ENCODE data around the gene C3orf20.

Gene C3orf20

DNA sequence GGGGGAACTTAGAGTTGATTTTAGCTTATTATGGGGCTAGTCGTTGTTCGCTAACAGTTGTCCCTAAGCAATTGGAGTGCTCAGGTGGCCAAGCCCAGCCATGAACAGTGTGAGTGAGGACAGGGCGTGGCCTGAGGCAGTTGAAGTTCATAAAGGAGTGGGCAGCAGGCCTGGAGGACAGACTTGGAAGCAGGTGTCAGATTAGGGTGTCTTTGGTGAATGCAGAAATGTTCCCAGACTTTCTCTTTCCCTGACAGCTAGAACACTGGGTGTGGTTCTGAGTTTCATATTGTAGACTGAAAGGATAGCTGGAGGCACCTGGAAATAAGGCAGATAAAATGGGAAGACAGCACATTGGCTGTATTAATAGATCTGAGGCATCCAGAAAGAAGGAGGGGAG is 84.0 kb downstream of the C3orf20 start:
- DNase-seq (ENCODE audit: low spot score) = no peak

DNA sequence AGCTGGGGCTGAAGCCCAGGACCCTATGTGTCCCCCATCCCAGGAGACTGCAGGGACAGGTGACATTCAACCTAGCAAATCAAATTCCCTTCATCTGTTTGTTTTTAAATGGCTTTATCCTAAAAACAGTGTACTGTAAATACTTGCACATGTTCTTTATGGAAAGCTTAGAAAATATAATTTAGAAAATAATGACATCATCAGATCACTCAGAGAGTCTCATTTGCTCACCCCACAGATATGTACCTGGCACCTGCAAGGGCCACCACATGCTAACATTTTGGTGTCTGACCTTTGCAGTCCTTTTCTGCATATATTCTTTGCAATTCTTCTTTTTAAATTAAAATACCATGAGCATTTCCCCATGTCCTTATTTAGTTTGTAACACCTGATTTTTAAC is 85.2 kb downstream of the C3orf20 start:
- DNase-seq (ENCODE audit: low spot score) = no peak

DNA sequence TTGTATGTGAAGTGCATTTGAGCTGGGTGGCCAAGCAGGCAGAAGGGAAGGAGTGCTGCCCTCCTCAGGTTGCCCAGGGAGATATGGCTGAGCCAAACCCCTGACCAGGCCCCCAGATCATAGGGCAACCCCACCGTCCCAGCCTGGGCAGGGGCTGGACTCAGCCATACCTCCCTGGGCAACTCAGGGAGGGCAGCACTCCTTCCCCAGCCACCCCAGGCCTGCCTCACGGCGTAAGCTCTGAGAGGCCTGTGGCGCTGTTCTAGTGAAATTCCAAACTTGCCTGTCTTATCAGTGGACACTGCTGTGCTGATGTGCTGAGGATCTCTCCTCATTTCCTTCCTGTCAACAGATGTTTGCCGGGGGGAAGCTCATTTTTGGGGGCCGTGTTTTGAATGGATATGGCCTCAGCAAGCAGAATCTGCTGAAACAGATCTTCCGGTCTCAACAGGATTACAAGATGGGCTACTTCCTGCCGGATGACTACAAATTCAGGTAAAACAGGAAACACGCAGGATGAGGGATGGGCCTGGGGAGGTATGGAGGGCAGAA is 86.3 kb downstream of the C3orf20 start:
- no peak for DNase-seq (ENCODE audit: low spot score)

DNA sequence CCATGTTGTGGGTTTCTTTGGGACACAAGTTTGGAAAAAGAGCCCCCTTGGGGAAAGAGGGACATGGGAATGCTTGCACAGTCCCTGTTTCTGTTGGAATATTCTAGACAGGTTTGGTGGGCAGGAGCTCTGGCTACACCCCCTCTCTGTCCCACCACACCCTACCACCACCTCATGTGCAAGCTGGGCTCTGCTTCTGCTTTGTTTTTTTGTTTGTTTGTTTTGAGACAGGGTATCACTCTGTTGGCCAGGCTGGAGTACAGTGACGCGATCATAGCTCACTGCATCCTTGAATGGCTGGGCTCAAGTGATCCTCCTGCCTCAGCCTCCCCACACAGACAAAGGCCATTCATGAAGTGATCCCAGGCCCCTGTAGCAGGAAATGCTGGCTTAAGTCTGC is 86.9 kb downstream of the C3orf20 start:
- no peak for DNase-seq (ENCODE audit: low spot score)

DNA sequence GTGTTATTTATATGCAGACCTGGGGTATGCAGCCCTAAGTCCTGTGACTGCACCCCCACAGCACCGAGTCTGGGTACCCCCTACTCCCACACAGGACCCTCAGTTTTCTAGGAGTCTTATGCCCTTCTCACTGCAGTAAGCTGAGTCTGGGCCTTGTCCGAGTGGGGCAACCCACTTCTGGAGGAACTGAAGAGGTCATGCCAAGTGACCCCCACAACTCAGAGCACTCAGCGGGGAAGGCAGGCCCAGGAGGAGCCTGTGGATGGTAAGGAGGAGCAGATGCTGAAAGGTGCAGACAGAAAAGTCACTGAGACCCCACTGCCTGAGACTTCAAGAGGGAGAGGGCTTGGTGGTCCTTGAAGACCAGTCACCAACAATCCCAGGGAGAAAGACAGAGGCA is 87.8 kb downstream of the C3orf20 start:
- no peak for DNase-seq (ENCODE audit: low spot score)

DNA sequence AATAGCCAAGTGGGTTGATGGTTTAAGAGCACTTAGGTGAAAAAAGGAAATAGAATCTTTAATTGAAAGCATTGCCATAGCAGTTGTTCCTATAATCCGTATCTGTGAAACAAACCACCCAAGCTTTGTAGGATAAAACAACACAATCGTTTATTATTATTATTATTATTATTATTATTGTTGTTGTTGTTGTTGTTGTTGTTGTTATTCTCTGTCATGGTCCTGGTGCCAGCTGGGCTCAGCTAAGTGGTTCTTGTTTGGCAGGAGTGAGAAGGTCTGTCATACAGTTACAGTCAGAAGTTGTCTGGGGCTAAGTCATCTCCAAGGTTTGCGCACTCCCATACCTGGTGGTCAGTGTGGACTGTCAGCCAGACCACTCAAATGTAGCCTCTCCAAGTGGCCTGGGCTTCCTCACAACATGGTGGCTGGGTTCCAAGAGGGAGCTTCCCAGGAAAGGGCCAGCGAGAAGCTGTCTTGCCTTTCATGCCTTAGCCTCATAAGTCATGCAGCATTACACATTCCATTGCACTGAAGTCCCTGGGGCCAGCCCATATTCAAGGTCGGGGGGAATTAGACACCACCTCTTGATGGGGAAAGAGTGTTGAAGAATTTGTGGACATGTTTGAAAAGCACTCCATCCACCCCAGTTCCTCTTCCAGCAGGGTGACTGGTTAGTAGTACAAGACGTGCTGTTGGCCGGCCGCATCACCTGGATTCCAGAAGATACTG is 89.6 kb downstream of the C3orf20 start:
- DNase-seq (ENCODE audit: low spot score) = no peak

DNA sequence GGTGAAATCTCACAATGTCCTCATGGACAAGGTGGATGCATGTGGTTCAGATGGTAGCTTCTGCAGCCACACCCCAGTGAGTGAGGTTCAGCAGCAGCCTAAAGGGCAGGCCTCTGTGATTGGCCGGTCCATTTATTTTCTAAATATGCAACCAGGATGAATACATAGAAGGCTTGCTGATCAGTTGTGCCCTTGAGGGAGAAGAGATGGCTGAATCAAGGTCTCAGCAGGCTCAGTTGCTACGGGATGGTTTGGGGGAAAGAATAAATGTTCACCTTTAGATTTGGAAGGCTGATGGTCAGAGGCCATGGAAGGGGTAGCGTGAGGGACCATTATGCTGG is 90.1 kb downstream of the C3orf20 start:
- DNase-seq (ENCODE audit: low spot score) = no peak

DNA sequence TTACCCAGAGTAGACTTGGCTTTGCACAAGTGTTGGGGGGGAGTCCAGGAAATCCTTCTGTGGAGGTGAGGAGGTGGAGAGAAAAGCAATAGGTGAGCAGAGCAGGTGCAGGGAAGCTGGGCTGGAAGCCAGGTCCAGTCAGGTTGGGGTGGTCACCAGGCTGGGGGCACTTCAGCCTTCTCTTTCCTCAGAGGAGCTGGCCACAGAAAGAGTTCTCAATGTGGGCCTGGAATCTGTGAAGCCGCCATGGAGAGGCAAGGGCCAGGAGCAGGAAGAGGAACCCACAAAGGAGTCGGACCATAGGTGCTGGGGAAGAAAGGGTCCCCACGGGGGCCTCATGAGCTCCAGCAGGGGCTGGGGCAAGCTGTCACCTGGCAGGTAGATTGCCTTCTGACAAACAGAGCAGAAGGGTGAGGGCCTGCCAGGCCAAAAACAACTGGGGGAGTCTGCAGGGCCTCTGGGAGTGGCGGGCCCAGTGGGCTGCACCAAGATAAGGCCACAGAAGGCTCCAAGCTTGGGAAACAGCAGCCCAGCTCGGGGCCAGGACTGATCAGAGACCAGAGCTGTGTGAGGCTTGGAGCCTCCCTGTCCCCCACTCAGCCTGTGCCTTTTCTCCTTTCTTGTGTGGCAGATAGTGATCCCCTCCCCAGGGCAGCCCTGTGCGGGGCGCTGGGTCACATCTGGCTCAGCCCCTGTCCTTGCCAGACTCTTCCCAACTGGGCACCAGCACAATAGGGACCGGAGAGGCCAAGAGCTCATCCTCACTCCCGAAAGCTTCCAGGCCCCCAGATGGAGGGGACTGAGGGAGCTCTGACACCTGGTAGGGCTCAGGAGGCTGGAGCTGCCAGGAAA is 90.9 kb downstream of the C3orf20 start:
- no peak for DNase-seq (ENCODE audit: low spot score)

DNA sequence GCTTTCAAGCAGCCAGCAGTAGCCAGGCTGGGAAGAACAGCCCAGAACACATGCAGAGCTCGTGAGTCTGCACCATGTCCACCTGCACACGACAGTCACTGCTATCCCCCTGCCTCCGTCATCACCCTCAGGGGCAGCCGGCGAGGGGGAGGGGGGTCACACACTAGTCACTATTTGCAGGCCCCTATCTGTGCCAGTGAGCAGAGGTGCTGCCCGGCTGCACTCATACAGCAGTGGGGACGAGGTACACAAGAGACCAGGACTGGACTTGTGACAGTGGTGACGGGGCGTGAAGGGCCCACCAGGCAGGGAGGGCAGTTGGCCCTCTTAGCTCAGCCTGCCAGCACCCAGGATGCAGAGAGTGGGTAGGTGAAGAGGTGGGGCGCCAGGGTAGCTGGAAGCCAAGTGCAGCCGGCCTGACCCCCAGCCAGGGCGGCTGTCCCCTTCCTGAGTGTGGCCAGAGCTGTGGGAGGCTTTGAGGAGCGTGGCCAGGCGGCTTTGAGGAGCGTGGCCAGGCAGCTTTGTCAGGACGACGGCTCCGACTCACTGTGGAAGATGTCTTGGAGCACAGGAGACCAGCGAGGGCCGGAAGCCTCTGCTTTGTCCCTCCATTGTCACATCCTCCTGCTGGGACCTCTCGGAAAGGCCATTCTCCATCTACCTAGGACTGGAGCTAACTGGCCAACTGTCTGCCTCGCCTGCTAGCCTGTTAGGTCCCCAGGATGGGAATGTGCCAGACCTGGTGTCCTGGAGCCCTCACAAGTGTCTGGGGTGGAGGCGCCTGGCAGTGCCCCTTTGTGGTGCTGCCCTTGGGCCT is 91.7 kb downstream of the C3orf20 start:
- no peak for DNase-seq (ENCODE audit: low spot score)

DNA sequence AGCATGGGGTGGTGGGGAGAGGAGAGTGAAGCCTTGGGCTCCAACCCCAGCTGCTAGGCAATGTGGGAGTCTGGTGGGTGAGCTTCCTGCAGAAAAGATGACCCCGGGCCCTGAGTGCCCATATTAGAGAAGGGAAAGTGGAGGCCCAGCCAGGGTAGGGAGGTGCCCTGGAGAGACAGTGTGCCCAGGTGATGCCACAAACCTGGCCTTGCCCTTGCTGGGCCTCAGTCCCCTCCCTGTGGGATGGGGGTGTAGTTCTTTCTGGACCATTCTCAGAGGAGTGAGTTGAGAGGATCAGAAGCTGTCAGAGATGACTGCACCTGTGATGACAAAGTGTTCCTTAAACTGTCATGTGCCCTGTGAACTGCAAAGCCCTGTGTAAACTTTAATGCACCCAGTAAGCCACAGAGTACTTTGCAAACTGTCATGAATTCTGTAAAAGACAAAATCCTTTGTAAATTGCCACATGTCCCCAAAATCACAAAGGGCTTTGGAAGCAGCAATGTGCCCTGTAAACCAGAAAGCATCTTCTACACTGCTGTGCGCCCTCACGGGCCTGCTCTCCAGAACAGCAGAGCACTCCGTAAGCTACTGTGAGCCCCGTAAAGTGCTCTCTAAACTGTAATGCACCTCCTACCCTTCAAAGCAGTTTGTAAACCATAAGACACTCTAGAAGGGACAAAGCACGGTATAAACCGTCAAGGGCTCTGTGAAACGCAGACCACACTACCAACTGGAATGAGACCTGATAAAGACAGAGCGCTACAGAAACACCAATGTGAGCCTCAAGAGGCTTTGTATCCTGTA is 92.5 kb downstream of the C3orf20 start:
- no peak for DNase-seq (ENCODE audit: low spot score)

DNA sequence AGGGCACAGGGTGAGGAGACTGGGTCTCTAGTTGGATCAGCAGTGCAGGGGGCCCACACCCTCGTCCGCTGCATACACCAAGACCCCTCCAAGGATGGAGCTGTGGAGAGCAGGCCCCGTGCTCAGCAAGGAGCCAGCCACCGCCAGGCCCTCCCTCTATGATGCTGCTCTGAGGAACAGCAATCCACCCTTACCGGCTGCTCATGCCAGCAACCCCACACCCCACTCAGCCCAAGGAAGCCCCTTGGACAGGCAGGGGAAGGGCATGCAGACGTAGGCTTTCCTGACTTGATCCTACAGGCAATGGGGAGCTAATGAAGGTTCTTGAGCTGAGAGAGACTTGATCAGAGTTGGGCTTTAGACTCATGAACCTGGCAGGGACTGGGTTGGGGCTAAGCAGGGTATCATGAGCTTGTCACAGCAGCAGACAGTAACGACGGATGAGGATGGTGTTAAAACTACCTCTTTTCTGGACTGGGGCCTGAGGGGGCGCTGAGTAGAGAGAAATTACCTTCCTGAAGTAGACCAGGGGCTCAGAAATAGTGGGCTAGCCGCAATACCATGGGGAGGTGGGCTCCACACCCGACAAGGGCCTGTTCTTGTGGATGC is 93.3 kb downstream of the C3orf20 start:
- DNase-seq (ENCODE audit: low spot score) = no peak

DNA sequence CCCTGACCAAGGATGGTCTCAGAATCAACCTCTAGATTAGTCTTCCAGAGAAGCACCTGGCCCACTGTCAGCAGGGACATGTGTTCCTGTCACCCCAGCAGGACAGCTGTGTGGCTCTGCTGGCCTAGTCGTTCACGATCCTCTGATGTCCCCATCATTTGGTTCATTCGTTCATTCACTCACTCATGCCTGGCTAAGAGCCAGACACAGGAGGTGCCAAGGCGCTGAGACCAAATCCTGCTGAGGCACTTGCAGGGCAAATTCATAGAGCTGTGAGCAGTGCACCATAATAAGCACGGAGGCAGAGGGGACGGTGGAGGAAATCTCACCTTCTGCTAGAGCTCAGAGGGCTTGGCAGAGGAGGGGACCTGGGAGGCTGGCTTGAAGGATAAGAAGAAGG is 93.9 kb downstream of the C3orf20 start:
- no peak for DNase-seq (ENCODE audit: low spot score)

DNA sequence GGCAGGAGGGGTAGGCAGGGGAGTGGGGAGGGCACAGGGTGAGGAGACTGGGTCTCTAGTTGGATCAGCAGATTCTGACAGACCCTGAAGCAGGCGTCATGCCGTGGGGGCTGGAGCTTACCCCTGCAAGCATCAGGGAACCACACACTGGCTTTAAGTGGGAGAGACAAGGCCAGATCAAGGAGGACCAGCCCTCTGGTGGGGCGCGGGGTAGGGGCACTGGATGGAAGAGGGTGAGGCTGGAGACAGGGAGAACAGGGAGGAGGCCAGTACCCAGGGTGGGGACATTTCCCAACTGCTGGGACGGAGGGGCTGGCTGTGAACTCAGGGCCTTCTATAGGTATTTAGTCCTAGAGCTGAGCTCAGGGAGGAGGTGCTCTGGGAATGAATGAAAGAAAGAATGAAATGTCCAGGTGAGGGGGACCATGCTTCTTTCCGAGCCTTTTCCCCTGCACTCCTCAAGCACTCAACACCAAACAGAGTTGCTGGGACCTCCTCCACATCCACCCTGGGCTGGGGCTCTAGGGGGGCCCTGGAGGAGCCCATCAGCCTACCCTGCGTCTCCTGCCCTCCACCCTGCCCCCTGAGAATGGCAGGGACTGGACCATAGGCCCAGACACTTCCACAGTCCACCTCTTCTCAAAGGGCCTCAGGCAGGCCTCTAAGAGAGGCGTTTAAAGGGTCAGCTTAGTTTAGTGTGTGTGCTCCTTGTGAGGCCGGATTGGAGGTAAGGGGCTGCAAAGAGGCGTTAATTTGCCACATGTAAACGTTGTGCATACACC is 94.8 kb downstream of the C3orf20 start:
- DNase-seq (ENCODE audit: low spot score) = no peak

DNA sequence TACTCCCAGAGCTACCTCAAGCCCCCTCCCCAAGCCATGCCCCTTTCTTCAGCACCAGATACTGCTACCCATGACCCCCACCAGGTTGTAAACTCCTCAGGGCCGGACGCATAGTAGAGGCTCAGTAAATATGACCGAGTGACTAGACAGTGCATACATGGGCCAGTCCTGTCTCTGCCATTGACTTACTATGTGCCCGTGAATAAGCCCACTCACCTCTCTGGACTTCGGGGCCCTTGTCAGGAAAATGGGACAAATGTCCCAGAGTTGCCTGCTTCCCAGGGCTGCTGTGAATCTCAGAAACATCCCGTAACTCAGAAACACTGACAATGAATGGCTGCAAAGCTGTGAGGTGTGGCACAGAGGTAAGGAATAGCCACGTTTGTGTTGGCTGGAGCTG is 95.7 kb downstream of the C3orf20 start:
- DNase-seq (ENCODE audit: low spot score) = no peak

DNA sequence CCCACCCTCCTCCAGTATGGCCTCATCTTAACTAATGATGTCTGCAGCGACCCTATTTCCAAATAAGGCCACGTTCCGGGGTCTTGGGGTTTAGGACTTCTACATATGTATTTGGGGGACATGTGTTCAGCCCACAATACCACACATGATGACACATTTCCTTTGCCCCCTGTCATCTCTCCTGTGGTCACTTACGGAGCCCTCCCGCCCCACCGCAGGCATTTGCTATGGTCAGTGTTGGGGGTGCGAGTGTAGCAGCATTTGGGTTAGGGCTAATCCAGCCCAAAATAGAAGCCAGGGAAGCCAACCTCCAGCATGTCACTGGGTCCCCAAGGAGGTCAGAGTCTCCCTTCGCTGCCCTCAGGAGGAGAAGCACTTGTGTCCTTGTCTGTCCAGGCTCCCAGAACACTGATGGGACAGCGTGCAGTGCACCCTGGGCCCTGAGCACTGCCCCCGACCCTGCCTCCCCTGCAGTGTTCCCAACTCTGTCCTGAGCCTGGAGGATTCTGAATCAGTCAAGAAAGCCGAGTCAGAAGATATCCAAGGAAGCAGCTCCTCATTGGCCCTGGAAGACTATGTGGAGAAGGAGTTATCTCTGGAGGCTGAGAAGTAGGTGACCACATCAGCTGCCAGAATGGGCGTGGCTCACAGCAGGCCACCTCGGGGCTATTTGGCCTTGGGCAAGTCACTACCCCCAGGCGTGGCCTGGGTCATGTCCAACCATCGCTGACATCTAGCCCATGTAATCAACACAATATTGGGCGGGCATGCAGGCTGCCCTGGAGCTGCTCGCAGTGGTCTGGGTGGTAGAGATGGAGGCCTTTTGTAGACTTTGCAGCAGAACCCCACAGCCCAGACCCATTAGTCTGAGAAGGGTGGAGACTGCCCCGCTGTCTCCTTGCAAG is 96.9 kb downstream of the C3orf20 start:
- no peak for DNase-seq (ENCODE audit: low spot score)

DNA sequence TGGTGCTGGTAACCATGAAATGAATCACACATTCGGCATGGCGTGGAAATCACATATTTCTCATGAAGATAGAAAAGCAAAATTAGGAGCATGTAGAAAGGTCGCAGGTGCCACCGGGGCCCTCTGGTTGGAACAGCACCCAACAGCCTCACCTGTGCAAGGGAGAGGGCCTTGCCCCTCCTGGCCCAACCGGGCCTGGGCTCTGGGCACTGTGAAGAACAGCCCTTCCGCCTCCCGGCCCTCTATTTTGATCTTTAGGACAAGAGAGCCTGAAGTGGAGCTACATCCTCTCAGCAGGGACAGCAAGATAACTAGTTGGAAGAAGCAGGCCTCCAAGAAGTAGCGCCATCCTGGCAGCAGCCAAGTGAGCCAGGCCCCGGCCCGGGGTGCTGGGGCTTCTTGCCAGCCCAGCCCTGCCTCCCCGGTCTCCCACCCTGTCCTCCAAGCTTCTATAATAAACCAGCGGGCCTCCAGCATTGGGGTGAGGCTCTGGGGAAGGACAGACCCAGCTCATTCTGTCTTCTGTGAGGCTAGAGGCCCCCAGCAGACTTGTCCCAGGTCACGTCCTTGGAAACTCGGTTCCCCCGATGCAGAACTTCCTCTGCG is 97.7 kb downstream of the C3orf20 start:
- DNase-seq (ENCODE audit: low spot score) = no peak

DNA sequence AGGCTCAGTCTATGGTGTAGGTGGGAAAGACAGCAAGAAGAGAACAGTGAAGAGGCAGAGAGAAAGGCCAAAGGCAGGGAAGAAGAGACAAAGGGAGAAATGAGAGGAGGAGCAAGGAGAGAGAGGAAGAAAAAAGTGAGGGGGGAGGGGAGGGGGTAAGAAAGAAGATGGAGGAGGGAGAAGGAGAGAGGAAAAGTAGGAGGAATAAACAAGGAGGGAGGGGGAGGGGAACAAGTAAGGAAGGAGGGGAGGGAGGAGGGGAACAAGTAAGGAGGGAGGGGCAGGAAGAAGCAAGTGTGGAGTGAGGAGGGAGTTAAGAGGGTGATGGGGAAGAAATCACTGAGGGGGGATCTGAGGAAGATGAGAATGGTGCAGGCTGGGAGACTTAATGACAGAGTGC is 98.3 kb downstream of the C3orf20 start:
- no peak for DNase-seq (ENCODE audit: low spot score)

DNA sequence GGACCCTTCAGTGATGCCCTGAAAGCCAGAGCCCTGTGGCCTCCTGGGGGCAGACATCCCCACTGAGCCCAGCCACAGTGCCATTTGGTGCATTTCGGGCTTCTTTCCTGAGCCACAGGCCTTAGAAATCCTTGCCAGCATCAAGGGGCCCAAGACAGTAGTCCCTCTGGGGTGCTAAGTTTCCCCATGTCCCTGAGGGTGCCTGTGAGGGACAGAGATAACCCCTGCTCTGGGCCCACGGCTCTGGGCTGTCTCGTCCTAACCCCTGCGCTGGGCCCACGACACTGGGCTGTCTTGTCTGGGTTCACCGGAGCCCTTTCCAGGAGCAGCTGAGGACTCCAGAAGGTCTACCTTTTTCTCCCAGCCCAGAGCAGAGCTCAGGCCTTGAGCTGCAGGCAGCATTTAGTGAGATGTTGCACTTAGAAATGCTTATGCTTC is 98.8 kb downstream of the C3orf20 start:
- no peak for DNase-seq (ENCODE audit: low spot score)

DNA sequence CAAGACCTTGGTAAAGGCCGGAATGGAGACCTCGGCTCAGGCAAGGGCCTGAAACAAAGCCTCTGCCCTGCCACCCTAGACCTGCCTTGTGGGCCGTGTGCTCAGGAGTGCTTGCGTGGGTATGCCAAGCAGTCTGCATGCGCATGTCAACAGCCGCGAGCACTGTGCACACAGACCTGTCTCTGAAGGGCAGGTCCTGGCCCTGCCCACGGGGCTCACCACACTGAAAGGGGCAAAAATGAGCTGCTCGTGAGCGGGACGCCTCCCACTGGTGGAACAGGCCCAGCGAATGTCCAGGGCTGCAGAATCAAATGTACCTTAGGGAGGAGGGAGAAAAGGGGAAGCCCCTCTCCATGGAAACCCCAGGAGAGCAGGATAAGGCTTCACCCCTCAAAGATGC is 99.5 kb downstream of the C3orf20 start:
- no peak for DNase-seq (ENCODE audit: low spot score)
